ENCODE measurements around the gene MSTO1.
"Not testable (repeated sequence)": the region's sequence is repeated elsewhere in the genome, so short reads cannot be mapped to it uniquely, and the experiment has no call there.

MSTO1 gene

GRCh38 chr1:155609515-155610256 lies at the start of gene MSTO1:
TSS of gene MSTO1 (plus strand) at chr1:155610218. CDS start at chr1:155610249, 31 bp downstream.
- peak; percentile 99 for DNase-seq

- peak; percentile 69 to 71 for DNase-seq
Measured at GRCh38 chr1:155561779-155562580, 48.0 kb upstream of the MSTO1 start.

- peak; percentile 92 to 94 for DNase-seq
Measured at GRCh38 chr1:155562581-155563376, 47.2 kb upstream of the MSTO1 start, which contains the start of gene ASH1L. TSS of gene ASH1L (minus strand) at chr1:155562803. CDS start at chr1:155521519, 41,284 bp downstream.

- DNase-seq = not testable (repeated sequence)
Measured at GRCh38 chr1:155563377-155564022, 46.5 kb upstream of the MSTO1 start.

GRCh38 chr1:155569988-155570592 lies 39.9 kb upstream of the MSTO1 start:
- no peak for DNase-seq

GRCh38 chr1:155570593-155570990 lies 39.4 kb upstream of the MSTO1 start:
- no peak for DNase-seq

GRCh38 chr1:155574077-155574476 lies 35.9 kb upstream of the MSTO1 start:
- no peak for DNase-seq

GRCh38 chr1:155575608-155576007 lies 34.4 kb upstream of the MSTO1 start:
- DNase-seq = not testable (repeated sequence)

GRCh38 chr1:155583846-155584245 lies 26.2 kb upstream of the MSTO1 start:
- DNase-seq = not testable (repeated sequence)

- DNase-seq = not testable (repeated sequence)
Measured at GRCh38 chr1:155589282-155589681, 20.7 kb upstream of the MSTO1 start.

- not testable (repeated sequence) for DNase-seq
Measured at GRCh38 chr1:155590516-155591247, 19.3 kb upstream of the MSTO1 start.

- peak in 1 of 2 donors; percentile 26 for DNase-seq
Measured at GRCh38 chr1:155591770-155592169, 18.2 kb upstream of the MSTO1 start.

GRCh38 chr1:155595877-155596474 lies 14.0 kb upstream of the MSTO1 start:
- not testable (repeated sequence) for DNase-seq

GRCh38 chr1:155596864-155597263 lies 13.2 kb upstream of the MSTO1 start:
- DNase-seq = no peak

GRCh38 chr1:155598842-155599331 lies 11.1 kb upstream of the MSTO1 start:
- DNase-seq = no peak

- DNase-seq = not testable (repeated sequence)
Measured at GRCh38 chr1:155599828-155600572, 10.0 kb upstream of the MSTO1 start.

- DNase-seq = no peak
Measured at GRCh38 chr1:155607708-155608107, 2.3 kb upstream of the MSTO1 start.

- DNase-seq = no peak
Measured at GRCh38 chr1:155608888-155609225, 1.2 kb upstream of the MSTO1 start.

GRCh38 chr1:155610257-155610647 lies 234 bp downstream of the MSTO1 start:
- DNase-seq = not testable (repeated sequence)

- DNase-seq = not testable (repeated sequence)
Measured at GRCh38 chr1:155613226-155613625, 3.2 kb downstream of the MSTO1 start.
